Stimulated activated CD4-positive, alpha-beta T cell treated with anti-CD3 and anti-CD28 coated beads, Interleukin-1b, Interleukin-23, amount 100 ng/mL, for 4 hours (primary cell): ENCODE data around the gene SLC39A11.
A peak's percentile ranks its signal among the peaks of the same experiment; 100 is the strongest.
"Not testable (repeated sequence)": the region's sequence is repeated elsewhere in the genome, so short reads cannot be mapped to it uniquely, and the experiment has no call there.

ENCODE experiments used
- DNase-seq, 2 donors: peaks; one replicate each; pipeline ENCODE4 v3.0.0-alpha.2; 2020; ENCODE audit warnings: low read depth in 2 of 2

SLC39A11 gene

GRCh38 chr17:73092523-73093135, at the start of gene SLC39A11:
Gene SLC39A11, minus strand, starts transcription at chr17:73092688. Its CDS starts 3,924 bp downstream, at chr17:73088764.
- DNase-seq, result peak; percentile 81 to 87

- no peak for DNase-seq
Measured at GRCh38 chr17:73141411-73141810, 48.9 kb upstream of the SLC39A11 start.

- DNase-seq, result no peak
Measured at GRCh38 chr17:73140566-73140965, 48.1 kb upstream of the SLC39A11 start.

GRCh38 chr17:73139296-73139695, 46.8 kb upstream of the SLC39A11 start:
- no peak for DNase-seq

GRCh38 chr17:73138541-73139138, 46.2 kb upstream of the SLC39A11 start:
- no peak for DNase-seq

GRCh38 chr17:73137376-73137775, 44.9 kb upstream of the SLC39A11 start:
- DNase-seq, result no peak

- no peak for DNase-seq
Measured at GRCh38 chr17:73135766-73136165, 43.3 kb upstream of the SLC39A11 start.

GRCh38 chr17:73133911-73134649, 41.6 kb upstream of the SLC39A11 start:
- no peak for DNase-seq

- DNase-seq, result no peak
Measured at GRCh38 chr17:73132085-73132492, 39.6 kb upstream of the SLC39A11 start.

GRCh38 chr17:73131439-73131838, 39.0 kb upstream of the SLC39A11 start:
- not testable (repeated sequence) for DNase-seq

- no peak for DNase-seq
Measured at GRCh38 chr17:73130977-73131376, 38.5 kb upstream of the SLC39A11 start.

GRCh38 chr17:73128496-73128895, 36.0 kb upstream of the SLC39A11 start:
- DNase-seq, result no peak

GRCh38 chr17:73126716-73127473, 34.4 kb upstream of the SLC39A11 start:
- DNase-seq, result no peak

GRCh38 chr17:73123606-73124320, 31.3 kb upstream of the SLC39A11 start:
- no peak for DNase-seq

- no peak for DNase-seq
Measured at GRCh38 chr17:73122953-73123605, 30.6 kb upstream of the SLC39A11 start.

GRCh38 chr17:73121506-73121905, 29.0 kb upstream of the SLC39A11 start:
- no peak for DNase-seq

- no peak for DNase-seq
Measured at GRCh38 chr17:73119631-73120030, 27.1 kb upstream of the SLC39A11 start.

- DNase-seq, result no peak
Measured at GRCh38 chr17:73118951-73119391, 26.5 kb upstream of the SLC39A11 start.

- no peak for DNase-seq
Measured at GRCh38 chr17:73118139-73118538, 25.7 kb upstream of the SLC39A11 start.

- DNase-seq, result no peak
Measured at GRCh38 chr17:73112246-73112645, 19.8 kb upstream of the SLC39A11 start.

GRCh38 chr17:73111386-73111785, 18.9 kb upstream of the SLC39A11 start:
- DNase-seq, result no peak
